HG03097 (cell line): Measurements from ENCODE around the gene CEP83.
"Not testable (repeated sequence)": the region's sequence is repeated elsewhere in the genome, so short reads cannot be mapped to it uniquely, and the experiment has no call there.

ENCODE experiments used
- ATAC-seq: cut with Tn5 transposase; IDR thresholded peaks from one replicate; pipeline ENCODE4 v1.9.1; 2021; ENCODE audit not compliant: unreplicated experiment, low FRiP score

The CEP83 gene

GRCh38 chr12:94459728-94460615, at the start of gene CEP83:
TSS of gene CEP83 (minus strand) at chr12:94459867. CDS start at chr12:94412490, 47,377 bp downstream.
- ATAC-seq = peak; percentile 92

DNA sequence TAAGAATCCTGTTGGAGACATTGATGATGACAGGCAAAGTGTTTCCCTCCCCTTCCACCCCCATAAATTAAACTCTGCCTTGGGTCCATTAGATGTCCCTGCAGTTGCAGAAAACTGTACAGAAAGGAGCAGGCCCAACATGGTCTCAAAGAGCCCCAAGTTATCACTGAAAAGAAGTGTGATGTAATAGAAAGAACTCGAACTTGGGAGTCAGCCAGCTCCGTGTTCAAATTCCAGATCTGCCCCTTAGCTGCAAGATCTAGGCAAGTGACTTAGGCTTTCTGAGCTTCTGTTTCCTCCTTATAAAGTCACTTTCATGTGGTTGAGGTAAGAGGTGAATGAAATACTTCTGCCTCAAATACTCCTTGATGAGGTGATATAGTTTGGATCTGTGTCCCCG, 49.6 kb upstream of the CEP83 start:
- no peak for ATAC-seq

- ATAC-seq = no peak
These were observed 47.8 kb upstream of the CEP83 start for GRCh38 chr12:94507455-94507854.

DNA sequence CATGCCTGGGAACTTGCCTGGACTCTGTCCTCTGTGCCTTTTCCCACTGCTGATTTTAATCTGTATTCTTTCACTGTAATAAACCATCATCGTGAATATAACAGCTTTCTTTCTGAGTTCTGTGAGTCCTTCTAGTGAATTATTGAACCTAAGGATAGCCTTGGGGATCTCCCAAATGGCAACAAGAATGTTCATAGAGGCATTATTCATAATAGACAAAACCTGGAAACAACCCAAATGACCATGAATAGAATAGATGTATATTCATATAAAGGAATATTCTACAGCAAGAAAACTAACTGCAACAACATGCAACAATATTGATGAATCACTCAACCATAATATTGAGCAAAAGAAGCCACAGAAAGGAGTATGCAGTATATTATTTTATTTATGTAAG, 44.7 kb upstream of the CEP83 start:
- no peak for ATAC-seq

GRCh38 chr12:94503619-94504018, 44.0 kb upstream of the CEP83 start:
- no peak for ATAC-seq

DNA sequence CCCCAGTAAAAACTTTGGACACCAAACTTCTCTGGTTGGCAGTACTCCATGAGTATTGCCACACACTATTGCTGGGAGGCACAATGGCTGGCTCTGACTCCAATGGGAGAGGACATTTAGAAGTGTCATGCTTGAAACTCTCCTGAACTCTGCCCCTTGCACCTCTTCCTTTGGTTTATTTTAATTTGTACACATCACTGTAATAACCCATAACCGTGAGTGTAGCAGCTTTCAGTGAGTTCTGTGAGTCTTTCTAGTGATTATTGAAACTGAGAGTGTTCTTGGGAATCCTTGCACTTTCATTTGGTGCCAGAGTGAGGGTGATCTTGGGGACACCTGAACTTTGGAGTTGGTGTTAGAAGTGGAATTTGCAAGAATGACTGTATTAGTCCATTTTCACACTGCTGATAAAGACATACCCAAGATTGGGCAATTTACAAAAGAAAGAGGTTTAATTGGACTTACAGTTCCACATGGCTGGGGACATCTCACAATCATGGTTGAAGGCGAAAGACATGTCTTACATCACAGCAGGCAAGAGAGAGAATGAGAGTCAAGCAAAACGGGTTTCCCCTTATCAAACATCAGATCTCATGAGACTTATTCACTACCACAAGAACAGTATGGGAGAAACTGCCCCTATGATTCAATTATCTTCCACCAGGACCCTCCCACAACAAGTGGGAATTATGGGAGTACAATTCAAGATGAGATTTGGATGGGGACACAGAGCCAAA, 41.3 kb upstream of the CEP83 start:
- no peak for ATAC-seq

DNA sequence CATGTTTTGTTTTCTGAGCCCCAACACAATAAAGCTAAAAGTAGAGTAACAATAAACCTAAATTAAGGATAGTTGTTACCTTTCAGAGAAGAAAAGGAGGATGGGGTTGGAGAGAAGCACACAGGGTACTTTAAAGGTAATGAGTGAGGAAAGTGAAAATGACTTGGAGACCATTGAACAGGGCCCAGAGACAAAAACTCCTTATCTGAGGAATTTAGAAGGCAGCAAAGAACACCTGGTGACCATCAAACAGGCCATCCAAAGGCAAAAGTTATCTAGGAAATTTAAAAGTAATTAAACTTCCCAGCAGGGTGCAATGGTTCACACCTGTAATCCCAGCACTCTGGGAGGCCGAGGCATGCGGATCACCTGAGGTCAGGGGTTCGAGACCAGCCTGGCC, 39.0 kb upstream of the CEP83 start:
- ATAC-seq = no peak

DNA sequence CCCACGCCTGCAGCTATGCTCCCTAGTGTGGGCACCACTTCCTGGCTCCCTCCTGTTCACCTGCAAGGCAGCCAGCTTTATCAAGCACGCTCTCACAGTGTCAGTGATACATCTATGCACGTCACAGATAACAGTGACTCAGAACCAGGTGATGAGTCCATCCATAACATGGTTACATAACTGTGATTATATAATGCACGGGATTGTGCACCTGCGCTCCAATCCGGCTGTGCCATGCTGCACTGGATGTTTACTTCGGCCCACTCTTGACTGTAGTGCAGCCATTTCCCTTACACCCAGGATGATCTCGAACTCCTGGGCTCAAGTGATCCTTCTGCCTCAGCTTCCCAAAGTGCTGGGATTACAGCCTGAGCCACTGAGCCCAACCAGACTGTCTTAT, 38.4 kb upstream of the CEP83 start:
- ATAC-seq = no peak

- ATAC-seq = no peak
These were observed 35.9 kb upstream of the CEP83 start for GRCh38 chr12:94495445-94496115.

DNA sequence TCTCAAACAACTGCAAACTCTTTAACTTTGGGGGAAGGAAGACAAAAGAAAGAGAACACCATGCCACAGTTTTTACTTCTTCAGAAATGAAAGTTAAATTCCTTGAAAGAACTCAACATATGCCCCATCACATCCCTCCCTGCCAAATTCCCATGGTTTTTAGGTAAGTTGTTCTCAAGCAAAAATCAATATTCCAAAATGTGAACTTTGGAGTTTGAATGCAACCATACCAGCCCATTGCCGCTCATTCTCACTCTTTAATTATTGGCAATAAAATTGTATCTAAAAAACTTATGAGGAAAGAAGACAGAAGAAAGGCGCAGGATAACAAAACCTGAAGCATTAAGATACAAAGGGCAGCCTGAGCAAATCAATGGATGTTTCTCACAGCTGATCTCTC, 31.8 kb upstream of the CEP83 start:
- no peak for ATAC-seq

GRCh38 chr12:94488463-94488862, 28.8 kb upstream of the CEP83 start:
- ATAC-seq = peak; percentile 80

- no peak for ATAC-seq
These were observed 22.1 kb upstream of the CEP83 start for GRCh38 chr12:94481734-94482133.

GRCh38 chr12:94469522-94469921, 9.9 kb upstream of the CEP83 start:
- no peak for ATAC-seq

DNA sequence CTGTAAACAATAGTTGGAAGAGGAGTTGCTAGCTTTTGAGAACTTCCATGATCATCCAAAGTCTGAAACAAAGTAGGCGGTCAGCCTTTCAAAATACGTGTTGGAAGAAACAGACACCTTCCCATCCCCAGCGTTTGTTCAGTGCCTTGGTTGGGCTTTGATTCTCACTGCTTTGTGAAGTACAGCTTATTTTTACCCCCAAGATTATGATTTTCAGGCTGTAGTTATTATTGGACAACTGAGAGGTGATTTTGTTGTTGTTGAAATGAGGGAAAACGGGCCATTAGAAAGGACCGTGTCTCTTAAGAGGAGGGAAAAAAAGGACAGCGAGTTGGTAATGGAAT, 921 bp upstream of the CEP83 start:
- no peak for ATAC-seq

GRCh38 chr12:94458877-94459727, 565 bp downstream of the CEP83 start:
- ATAC-seq = peak; percentile 34

- ATAC-seq = no peak
These were observed 2.4 kb downstream of the CEP83 start for GRCh38 chr12:94457311-94457710.

DNA sequence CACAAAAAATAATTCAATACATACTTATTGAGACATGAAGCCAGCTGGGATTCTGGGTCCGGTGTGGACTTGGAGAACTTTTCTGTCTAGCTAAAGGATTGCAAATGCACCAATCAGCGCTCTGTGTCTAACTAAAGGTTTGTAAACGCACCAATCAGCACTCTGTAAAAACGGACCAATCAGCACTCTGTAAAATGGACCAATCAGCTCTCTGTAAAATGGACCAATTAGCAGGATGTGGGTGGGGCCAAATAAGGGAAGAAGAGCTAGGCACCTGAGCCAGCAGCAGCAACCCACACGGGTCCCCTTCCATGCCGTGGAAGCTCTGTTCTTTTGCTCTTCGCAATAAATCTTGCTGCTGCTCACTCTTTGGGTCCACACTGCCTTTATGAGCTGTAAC, 5.3 kb downstream of the CEP83 start:
- not testable (repeated sequence) for ATAC-seq

GRCh38 chr12:94445662-94446061, 14.0 kb downstream of the CEP83 start:
- no peak for ATAC-seq

GRCh38 chr12:94437303-94437702, 22.4 kb downstream of the CEP83 start:
- ATAC-seq = no peak

- no peak for ATAC-seq
These were observed 24.1 kb downstream of the CEP83 start for GRCh38 chr12:94435511-94435927.
